ENCODE data around the gene HCAR2.
"Not testable (repeated sequence)": the region's sequence is repeated elsewhere in the genome, so short reads cannot be mapped to it uniquely, and the experiment has no call there.

Gene HCAR2

GRCh38 chr12:122668268-122668667, 34.9 kb downstream of the HCAR2 start:
- H3K4me3 ChIP-seq (ENCODE audit: low read depth, low read length): no peak overlapping the region

- no peak overlapping the region for H3K4me3 ChIP-seq (ENCODE audit: low read depth, low read length)
Observed at GRCh38 chr12:122665759-122666158, 37.4 kb downstream of the HCAR2 start.

GRCh38 chr12:122665349-122665748, 37.8 kb downstream of the HCAR2 start:
- H3K4me3 ChIP-seq (ENCODE audit: low read depth, low read length): no peak overlapping the region

GRCh38 chr12:122661938-122662337, 41.2 kb downstream of the HCAR2 start:
- H3K4me3 ChIP-seq (ENCODE audit: low read depth, low read length): no peak overlapping the region

GRCh38 chr12:122661246-122661645, 41.9 kb downstream of the HCAR2 start:
- no peak overlapping the region for H3K4me3 ChIP-seq (ENCODE audit: low read depth, low read length)

- no peak overlapping the region for H3K4me3 ChIP-seq (ENCODE audit: low read depth, low read length)
Observed at GRCh38 chr12:122659579-122659978, 43.6 kb downstream of the HCAR2 start.

GRCh38 chr12:122656298-122656697, 46.9 kb downstream of the HCAR2 start:
- no peak overlapping the region for H3K4me3 ChIP-seq (ENCODE audit: low read depth, low read length)

GRCh38 chr12:122653291-122653690, 49.9 kb downstream of the HCAR2 start:
- H3K4me3 ChIP-seq (ENCODE audit: low read depth, low read length): not testable (repeated sequence)

- H3K4me3 ChIP-seq (ENCODE audit: low read depth, low read length): no peak overlapping the region
Observed at GRCh38 chr12:122651520-122652224, 51.5 kb downstream of the HCAR2 start.
